LoVo (cell line): ENCODE measurements around the gene MED25.

Source experiments
- DNase-seq: peaks from one replicate; pipeline ENCODE4 v3.0.0-alpha.2; 2016; ENCODE audit warnings: low spot score

The MED25 gene

GRCh38 chr19:49873834-49874233, 55.7 kb downstream of the MED25 start:
- DNase-seq: no peak

- DNase-seq: no peak
These were observed 56.5 kb downstream of the MED25 start for GRCh38 chr19:49874503-49875157.

GRCh38 chr19:49875177-49875576, 57.1 kb downstream of the MED25 start:
- DNase-seq: no peak

DNA sequence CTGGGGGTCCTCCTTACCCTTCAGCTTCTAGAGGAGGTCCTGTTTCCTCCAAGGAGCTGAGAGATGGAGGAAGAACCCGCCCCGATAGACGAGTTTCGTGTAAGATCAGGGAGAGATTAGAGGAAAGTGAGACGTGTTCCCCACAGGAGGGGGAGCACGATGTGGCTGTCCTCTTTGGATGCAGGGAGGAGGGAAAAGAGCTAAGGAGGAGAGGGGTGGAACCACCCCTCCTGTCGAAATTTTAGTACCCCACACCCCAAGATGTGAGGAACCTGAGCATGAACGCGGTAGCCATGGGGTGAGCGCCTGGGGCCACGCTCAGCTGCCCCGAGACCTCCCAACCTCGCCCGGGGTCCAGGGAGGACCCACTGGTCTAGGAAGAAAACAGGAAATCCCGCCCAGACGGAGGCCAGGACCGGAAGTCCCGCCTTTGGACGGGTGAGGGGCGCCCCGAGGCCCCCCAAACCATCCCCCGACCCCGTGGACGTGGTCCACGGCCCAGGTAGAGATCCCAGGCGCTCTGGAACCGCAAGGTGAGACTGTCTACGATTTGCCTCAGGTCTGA, 57.9 kb downstream of the MED25 start:
- DNase-seq: peak; percentile 43

- peak; percentile 99 for DNase-seq
These were observed 58.4 kb downstream of the MED25 start for GRCh38 chr19:49876422-49877019.

GRCh38 chr19:49877020-49877878, 59.2 kb downstream of the MED25 start, which contains the start of the genes AKT1S1 and TBC1D17:
TSS of gene AKT1S1 (minus strand) at chr19:49877355. CDS start at chr19:49873295, 4,060 bp downstream.
TSS of gene TBC1D17 (plus strand) at chr19:49877702. CDS start at chr19:49877724, 22 bp downstream.
- peak; percentile 100 for DNase-seq

GRCh38 chr19:49877879-49878743, 60.0 kb downstream of the MED25 start:
- peak; percentile 97 for DNase-seq

GRCh38 chr19:49878744-49879070, 60.6 kb downstream of the MED25 start:
- no peak for DNase-seq

DNA sequence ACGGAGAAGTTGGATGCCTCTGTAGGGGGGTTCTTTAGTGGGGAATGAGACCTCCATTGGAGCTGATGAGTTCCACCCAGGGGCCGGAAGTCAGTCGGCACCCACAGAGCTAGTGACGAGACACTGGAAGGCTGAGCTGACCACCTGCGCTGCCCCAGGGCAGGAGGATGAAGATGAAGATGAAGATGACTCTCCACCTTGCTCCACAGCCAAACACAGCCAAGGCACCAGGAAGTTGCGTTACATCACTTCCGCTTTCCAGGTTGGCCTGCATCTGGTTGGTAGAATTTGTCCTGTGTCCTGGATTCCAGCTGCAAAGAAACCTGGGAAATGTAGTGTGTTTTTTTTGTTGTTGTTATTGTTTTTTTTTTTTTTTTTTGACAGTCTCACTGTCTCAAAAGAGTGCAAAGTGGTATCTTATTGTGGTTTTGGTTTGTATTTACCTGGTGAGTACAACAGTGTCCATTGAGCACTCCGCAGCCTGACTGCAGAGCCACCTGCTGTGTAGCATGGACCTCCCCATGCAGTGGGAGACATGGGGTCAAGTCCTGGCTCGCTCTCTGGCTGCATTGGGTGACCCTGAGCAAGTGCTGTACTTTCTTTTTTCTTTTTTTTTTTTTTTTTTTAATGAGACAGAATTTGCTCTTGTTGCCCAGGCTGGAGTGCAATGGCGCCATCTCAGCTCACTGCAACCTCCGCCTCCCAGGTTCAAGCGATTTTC, 61.3 kb downstream of the MED25 start:
- DNase-seq: no peak

GRCh38 chr19:49880162-49880869, 62.2 kb downstream of the MED25 start:
- DNase-seq: no peak

- DNase-seq: no peak
These were observed 63.1 kb downstream of the MED25 start for GRCh38 chr19:49881186-49881585.

DNA sequence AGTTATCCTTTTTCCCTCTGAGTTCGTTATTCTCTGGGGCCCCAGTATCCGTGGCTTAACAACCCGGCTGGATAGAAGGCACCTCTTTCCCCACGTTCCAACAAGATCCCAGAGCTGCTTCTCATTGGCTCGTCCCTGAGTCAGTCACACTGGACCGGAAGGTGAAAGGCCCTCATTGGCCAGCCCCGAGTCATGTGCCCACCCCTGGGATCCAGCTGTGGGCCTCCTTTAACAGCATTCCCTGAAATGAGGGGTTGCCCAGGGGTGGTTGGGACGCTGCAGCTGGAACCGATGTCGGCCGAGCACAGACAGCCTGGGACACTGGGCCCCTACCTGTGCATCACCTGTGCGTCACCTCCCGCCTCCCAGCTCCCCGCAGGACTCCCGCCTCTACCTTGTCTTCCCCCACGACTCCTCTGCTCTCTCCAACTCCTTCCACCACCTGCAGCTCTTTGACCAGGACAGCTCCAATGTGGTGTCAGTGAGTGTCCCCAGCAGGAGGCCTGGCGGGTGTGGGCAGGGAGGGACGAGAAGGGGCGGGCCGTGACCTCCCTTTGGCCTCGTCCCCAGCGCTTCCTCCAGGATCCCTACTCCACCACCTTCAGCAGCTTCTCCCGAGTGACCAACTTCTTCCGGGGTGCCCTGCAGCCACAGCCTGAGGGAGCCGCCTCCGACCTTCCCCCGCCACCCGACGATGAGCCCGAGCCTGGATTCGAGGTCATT, 63.7 kb downstream of the MED25 start:
- no peak for DNase-seq

GRCh38 chr19:49882643-49883042, 64.6 kb downstream of the MED25 start:
- no peak for DNase-seq

DNA sequence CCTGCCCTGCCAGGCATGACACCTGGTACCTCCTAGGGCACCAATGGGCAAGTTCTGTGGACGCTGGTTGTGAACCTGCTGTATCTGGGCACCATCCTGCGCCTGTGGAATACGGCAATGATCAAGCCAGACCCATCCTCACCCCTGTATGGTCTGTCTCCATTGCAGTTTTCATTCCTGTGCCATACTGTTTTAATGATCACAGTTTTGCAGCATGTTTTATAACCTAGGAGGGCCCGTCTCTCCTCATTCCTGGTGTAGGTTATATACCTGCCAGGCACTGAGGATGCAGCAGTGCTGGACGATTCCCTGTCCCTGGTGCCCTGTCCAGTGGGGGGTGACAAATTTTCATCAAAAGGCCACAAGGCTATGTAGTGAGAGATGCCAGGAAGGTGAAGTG, 65.0 kb downstream of the MED25 start:
- no peak for DNase-seq

GRCh38 chr19:49884109-49884508, 66.0 kb downstream of the MED25 start:
- no peak for DNase-seq

DNA sequence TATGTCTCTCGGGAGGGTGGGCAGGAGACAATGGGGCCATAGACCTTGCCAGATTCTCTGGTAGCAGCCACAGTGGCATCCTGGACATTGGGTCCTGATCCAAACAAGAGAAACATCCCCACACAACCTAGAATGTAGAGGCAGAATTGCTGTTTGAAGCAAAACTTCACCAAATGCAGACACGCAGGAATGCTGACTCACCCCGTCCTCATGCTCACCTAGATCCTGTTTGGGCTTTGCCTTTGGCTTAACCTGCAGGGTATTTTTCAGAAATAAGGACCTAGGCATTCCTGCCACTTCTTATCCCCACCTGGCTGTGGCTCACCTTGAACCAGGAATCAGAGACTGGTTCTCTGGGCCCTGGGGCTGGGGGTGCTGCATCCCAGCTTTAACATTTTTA, 66.7 kb downstream of the MED25 start:
- DNase-seq: no peak
